AG10803 (cell line): ENCODE measurements around the gene STAT1.
A peak's percentile ranks its signal among the peaks of the same experiment; 100 is the strongest.

Source experiments
- DNase-seq: peaks from one replicate; pipeline ENCODE4 v3.0.0; 2010; ENCODE audit warnings: low read depth
- H3K4me3 ChIP-seq: 2 replicates; pipeline ENCODE4 v1.5.1; 2011; ENCODE audit warnings: mild to moderate bottlenecking, low read length, control low read depth
- CTCF ChIP-seq: conservative IDR thresholded peaks from 2 replicates; pipeline ENCODE4 v1.5.1; 2011; ENCODE audit warnings: mild to moderate bottlenecking, low read length, control low read depth, inconsistent platforms

The STAT1 gene

GRCh38 chr2:190984595-190984994 is 29.4 kb downstream of the STAT1 start:
- peak; percentile 76 for DNase-seq
- no peak overlapping the region for H3K4me3 ChIP-seq
- TF ChIP-seq CTCF: no peak

DNA sequence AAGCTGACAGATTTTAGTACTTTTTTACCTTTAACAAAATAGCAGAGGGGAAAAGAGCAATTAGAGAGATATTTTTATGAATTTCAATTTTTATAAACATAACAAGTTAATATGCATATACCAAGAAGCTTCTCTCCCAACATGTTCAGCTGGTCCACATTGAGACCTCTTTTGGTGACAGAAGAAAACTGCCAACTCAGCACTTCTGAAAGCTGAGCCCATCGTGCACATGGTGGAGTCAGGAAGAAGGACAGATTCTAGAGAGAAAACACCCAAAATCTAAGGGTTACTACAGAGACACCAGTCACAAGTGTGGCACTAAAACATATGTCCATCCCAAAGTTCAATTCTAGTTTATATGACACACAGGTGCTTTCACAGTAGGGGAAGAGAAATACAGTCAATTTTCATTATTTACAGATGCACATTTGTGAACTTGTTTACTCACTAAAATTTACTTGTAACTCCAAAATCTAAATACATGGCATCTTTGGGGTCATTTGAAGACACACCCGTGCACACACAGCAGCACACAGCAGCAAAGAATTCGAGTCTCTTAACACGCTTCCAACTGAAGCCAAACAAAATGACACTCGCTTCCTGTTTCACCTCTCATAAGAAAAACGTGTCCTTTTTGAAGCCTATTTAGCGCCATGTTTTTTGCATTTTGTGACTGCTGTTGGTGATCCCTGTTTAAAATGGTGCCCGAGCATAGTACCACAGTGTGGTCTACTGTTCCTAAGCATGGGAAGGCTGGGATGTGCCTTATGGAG is 31.5 kb downstream of the STAT1 start:
- no peak for TF ChIP-seq CTCF
- no peak overlapping the region for H3K4me3 ChIP-seq
- no peak for DNase-seq

DNA sequence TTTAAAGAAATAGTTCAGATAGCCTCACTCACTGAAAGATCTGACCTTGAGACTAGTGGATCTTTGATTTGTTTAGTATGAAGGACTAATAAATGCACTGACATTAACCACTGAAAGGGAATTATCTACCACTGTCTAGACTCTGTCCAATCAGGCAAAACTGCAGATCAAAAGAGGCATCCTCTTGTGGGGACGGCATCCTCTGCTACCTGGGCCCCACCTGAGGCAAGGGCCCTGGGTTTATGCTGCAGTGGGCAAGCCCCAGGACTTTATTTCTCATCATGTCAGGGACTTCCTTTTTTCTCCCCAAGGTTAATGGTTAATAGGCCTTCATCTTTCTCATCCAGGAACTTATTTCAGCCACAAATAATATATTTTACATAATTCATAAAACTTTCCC is 32.2 kb downstream of the STAT1 start:
- DNase-seq: no peak
- H3K4me3 ChIP-seq: no peak overlapping the region
- no peak for TF ChIP-seq CTCF

DNA sequence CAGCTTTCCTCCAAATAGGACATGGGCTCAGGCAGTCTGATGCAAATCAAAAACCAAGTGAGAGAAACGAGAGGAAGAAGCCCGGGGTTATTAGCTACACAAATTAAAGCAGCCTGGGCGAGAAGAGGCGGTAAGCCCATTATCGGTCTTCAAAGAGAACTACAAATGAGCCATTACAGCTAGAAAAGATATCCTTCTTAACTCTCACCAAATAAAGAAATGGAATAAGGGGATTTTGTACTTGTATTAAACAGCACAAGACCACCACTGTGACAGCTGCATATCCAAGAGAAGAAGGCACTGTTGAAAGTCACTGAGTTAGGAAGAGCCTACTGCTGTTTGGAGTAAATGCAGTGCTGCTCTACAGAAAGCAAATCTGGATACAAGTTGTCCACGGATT is 32.6 kb downstream of the STAT1 start:
- TF ChIP-seq CTCF: no peak
- DNase-seq: no peak
- H3K4me3 ChIP-seq: no peak overlapping the region

GRCh38 chr2:190980630-190981209 is 33.3 kb downstream of the STAT1 start:
- TF ChIP-seq CTCF: no peak
- no peak overlapping the region for H3K4me3 ChIP-seq
- DNase-seq: no peak

DNA sequence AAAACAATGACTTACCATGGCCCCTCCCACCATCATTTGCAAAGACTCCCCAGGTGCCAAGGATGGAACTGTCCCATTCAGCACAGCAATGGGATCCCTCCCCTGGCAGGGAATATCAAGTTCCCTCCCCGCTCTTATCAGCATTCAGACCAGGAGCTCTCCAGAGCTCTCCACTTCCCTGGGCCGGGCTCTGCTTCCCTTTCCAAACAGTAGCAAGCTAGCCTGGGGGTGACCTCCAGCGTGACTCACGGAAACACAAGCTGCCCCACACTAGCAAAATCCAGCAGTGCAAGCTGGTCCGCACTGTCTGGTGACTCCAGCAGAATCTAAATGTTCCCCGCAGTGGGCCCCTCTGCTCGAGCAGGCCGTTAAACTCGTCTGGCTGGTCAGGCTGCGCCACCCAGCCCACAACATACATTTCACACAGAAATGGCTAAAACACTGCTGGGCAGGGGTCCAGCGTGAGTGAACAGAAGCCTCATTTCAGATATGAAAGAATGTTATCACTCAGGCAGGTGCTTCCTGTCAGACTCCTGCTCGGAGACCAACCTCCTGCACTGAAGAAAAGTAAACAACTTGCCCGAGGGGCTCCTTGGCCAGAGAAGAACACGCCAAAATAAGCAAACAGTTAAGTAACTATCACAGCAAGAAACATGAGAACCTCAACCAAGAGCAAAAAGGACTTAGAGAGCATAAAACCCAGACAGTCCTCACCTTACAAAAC is 33.9 kb downstream of the STAT1 start:
- no peak overlapping the region for H3K4me3 ChIP-seq
- DNase-seq: no peak
- no peak for TF ChIP-seq CTCF
